OCI-LY7 (cell line): Measurements from ENCODE around the gene SLC9A9.

Source experiments
- CTCF ChIP-seq: fragments of 200-600 bp; sonication (generic); conservative IDR thresholded peaks from 2 replicates; pipeline ENCODE4 v1.5.1; 2014; ENCODE audit warnings: mild to moderate bottlenecking, antibody characterized with exemption, low read length, moderate library complexity, mixed read lengths
- EZH2phosphoT487 ChIP-seq: fragments of 200-600 bp; sonication (generic); IDR thresholded peaks from 2 replicates; pipeline ENCODE4 v1.6.1; 2018; ENCODE audit warnings: low read depth, borderline replicate concordance, mild to moderate bottlenecking, mixed run types, antibody characterized with exemption, low read length, moderate library complexity, mixed read lengths

- TF ChIP-seq CTCF (no peak), EZH2phosphoT487 (no peak)
Measured at GRCh38 chr3:143720381-143720780, 127.9 kb downstream of the SLC9A9 start.
